ENCODE measurements around the gene CRLF3. TPM values are rescaled to one million over a fixed set of nuclear protein-coding genes. Genes with fewer than 3 reads are reported as not detected.

The CRLF3 gene
- total and polyA plus RNA-seq, 2 of the 4 experiments (the other 2 are of a cell fraction), result 6.1 to 15.2 TPM

DNA sequence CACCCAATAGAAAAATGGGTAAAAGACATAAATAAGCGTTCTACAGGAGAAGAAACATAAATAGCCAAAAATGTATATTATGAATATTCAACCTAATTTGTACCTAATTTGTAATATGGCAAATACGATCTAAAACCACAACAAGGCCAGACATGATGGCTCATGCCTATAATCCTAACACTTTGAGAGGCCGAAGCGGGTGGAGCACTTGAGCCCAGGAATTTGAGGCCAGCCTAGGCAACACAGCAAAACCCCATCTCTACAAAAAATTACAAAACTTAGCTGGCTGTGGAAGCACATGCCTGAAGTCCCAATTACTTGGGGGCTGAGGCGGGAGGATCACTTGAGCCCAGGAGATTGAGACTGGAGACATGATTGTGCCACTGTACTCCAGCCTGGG is 30.1 kb downstream of the CRLF3 start:
- Histone ChIP-seq H4K20me1 (ENCODE audit: insufficient read depth, low read length) (no peaks in the 10 kb centered on the region), H2BK5ac (ENCODE audit: low read depth, low read length, poor library complexity, severe bottlenecking) (no peak overlapping the region), H4K8ac (ENCODE audit: low read depth in 2 of 2, low read length in 2 of 2) (no peak overlapping the region), H3K4me2 (ENCODE audit: low read depth, low read length) (no peak overlapping the region), H2AFZ (replicated peaks; ENCODE audit: low read length, poor library complexity) (no peak overlapping the region), H3K27me3 (ENCODE audit: control insufficient read depth, insufficient read depth, low read length) (no peaks in the 10 kb centered on the region), H4K91ac (ENCODE audit: insufficient read depth, low read depth, low read length) (no peak overlapping the region), H3K14ac (replicated peaks; ENCODE audit: low read depth, low read length) (no peak overlapping the region), H3K36me3 (ENCODE audit: control insufficient read depth, insufficient read depth, low read length) (peaks cover 26% of the 10 kb centered on the region), H2BK120ac (ENCODE audit: low read depth, low read length) (no peak overlapping the region), H3K56ac (ENCODE audit: extremely low read depth, insufficient read depth, low read length) (no peak overlapping the region), H3K9me3 (ENCODE audit: control insufficient read depth, insufficient read depth, low read length) (no peaks in the 10 kb centered on the region), H3K4me3 (ENCODE audit: insufficient read depth, low read depth, low read length) (no peak overlapping the region), H3K9me1 (ENCODE audit: insufficient read depth, low read length) (no peaks in the 10 kb centered on the region; the same call in 1 of the 2 replicates), H3K9ac (ENCODE audit: low read depth, low read length) (no peak overlapping the region), H2AK9ac (replicated peaks; ENCODE audit: low read depth, low read length, poor library complexity) (no peak overlapping the region), H3K23ac (ENCODE audit: low read depth, low read length) (no peak overlapping the region), H2AK5ac (ENCODE audit: low read depth, low read length) (no peak overlapping the region), H4K5ac (ENCODE audit: low read depth, low read length) (no peak overlapping the region), H3K4ac (ENCODE audit: low read depth, low read length) (no peak overlapping the region), H2BK15ac (ENCODE audit: low read depth, low read length) (no peak overlapping the region), H3K27ac (ENCODE audit: insufficient read depth, low read length) (no peak overlapping the region), H3K4me1 (ENCODE audit: control insufficient read depth, insufficient read depth, low read length) (no peaks in the 10 kb centered on the region), H2BK20ac (ENCODE audit: low read depth, low read length) (no peak overlapping the region), H3K18ac (ENCODE audit: low read depth, low read length) (no peak overlapping the region), H3K79me1 (ENCODE audit: low read depth in 1 of 2, low read length in 2 of 2) (peaks cover 0 to 17% of the 10 kb centered on the region in 2 experiments; a peak in 2 of 4 replicates)
- POLR2A ChIA-PET (ENCODE audit: unreplicated experiment), result no interaction called here
- no TSS peak for BruUV-seq (replicated peaks)
- dilution Hi-C loops (cut with HindIII; ENCODE audit: low sequenced_read_pairs, unreplicated experiment), result no loop called here
- 100% methylated on average over 2 of the region's 5 CpGs; no CpG with 5 or more reads in 1 of the 2 experiments for WGBS, 2 experiments (ENCODE audit: extremely low coverage in 2 of 2, insufficient read length in 1 of 2)
- no peak for ATAC-seq (ENCODE audit: low read depth)
- CTCF ChIA-PET, result no interaction called here
- in situ Hi-C loops (cut with MboI; ENCODE audit: low sequenced_read_pairs), result no loop called here
- TF ChIP-seq MAZ (IDR thresholded peaks at IDR 0.05; ENCODE audit: borderline replicate concordance, low read depth, low read length) (no peak), CEBPB (IDR thresholded peaks at IDR 0.05; ENCODE audit: low read depth, low read length) (no peak), MAFK (IDR thresholded peaks at IDR 0.05; ENCODE audit: low read depth, low read length) (no peak), RAD21 (IDR thresholded peaks at IDR 0.05; ENCODE audit: low read length) (no peak), ELK1 (IDR thresholded peaks at IDR 0.05; ENCODE audit: borderline replicate concordance, low read depth, low read length) (no peak), FOS (IDR thresholded peaks at IDR 0.05; ENCODE audit: low read depth, low read length) (no peak), NFE2L2 (IDR thresholded peaks at IDR 0.05; ENCODE audit: low read depth, low read length) (no peak), MXI1 (IDR thresholded peaks at IDR 0.05; ENCODE audit: borderline replicate concordance, low read depth, low read length) (no peak)
- TF ChIP-seq, protein P1, sequence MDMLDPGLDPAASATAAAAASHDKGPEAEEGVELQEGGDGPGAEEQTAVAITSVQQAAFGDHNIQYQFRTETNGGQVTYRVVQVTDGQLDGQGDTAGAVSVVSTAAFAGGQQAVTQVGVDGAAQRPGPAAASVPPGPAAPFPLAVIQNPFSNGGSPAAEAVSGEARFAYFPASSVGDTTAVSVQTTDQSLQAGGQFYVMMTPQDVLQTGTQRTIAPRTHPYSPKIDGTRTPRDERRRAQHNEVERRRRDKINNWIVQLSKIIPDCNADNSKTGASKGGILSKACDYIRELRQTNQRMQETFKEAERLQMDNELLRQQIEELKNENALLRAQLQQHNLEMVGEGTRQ (IDR thresholded peaks at IDR 0.05; ENCODE audit: low read depth, low read length), result no peak
- DNase-seq, result no peak
- intact Hi-C loops (cut with micrococcal nuclease), result no loop called here

All from IMR-90 (cell line).